SHP77 treated with DMSO at 0.1 percent for 48 hours (cell line): ENCODE results near the gene FAM181B.
"Not testable (repeated sequence)": the region's sequence is repeated elsewhere in the genome, so short reads cannot be mapped to it uniquely, and the experiment has no call there.

Experiments
- DNase-seq: peaks from one replicate; lab custom pipeline; 2025; lab: John Stamatoyannopoulos, UW

The FAM181B gene

GRCh38 chr11:82732348-82732733, 1.3 kb downstream of the FAM181B start:
- no peak for DNase-seq

- DNase-seq: no peak
These were observed 1.9 kb downstream of the FAM181B start for GRCh38 chr11:82731691-82732277.

- no peak for DNase-seq
These were observed 2.9 kb downstream of the FAM181B start for GRCh38 chr11:82730754-82731153.

- no peak for DNase-seq
These were observed 3.4 kb downstream of the FAM181B start for GRCh38 chr11:82730286-82730685.

GRCh38 chr11:82724026-82724425, 9.6 kb downstream of the FAM181B start:
- DNase-seq: no peak

- no peak for DNase-seq
These were observed 11.4 kb downstream of the FAM181B start for GRCh38 chr11:82722231-82722630.

DNA sequence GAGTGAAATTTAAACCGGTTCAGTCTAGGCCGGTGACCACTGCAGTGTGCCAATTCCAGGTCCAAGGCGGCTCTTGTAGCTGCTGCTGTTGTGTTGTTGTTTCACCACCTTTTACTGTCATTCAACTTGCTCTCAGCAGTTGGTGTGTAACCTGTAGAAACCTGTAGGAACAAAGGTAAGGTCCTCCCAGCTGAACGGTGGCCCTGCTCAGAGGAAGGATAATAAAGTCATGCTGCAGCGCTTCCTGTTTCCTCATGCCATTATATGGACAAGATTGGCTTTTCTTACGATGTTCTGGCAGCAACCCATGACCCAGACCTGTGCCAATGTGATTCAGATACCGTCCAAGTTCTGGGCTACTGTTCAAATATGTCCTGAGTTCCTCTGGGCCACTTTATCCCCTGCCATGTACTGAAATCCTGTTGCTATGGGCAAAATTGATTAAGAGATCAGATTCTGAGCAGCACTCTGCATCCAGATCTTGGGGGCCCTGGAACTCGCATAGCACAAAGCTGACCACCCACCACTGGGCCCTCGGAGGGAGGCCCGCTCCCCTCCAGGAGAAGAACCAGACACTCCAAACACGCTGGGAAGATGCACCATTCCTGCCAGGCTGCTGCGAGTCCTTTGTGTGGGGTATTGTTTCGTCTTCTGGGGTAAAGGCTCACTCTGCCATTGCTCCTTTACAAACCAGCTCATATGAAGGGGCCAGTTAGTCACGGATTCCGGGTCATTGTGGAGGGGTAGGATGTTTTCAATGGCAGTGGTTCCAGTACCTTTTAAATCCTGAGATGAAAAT, 13.2 kb downstream of the FAM181B start:
- DNase-seq: no peak

DNA sequence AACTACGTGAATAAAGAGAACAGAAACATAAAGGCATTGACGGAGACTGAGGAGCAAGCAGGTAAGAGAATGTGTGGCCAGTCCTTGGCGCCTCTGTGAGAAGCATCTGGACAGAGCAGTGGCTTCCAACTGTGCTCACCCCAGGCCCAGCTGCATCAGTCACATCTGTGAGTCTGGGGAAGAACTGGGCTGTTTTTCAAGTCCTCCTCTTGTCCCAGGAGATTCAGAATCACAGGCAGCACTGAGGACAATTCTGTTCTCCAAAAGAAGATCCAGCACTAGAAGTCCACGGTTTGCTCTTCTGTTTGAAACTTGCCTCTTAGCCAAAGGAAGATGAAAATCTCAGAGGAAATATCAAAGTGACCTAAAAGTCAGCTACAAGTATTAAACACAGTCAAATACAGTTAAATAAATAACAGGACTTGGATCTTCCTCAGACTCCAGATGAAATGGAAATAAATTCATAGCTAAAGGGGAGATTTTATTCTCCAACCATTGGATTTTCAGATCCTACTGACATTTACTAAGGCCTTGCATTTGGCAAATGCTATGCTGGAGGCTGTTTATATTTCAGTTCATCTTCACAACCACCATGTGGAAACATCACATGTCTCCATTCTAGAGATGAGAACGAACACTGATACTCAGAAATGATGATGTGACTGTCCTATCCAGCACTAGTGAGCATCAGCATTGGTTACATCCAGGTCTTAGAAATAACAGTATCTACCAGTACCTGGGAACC, 14.1 kb downstream of the FAM181B start:
- no peak for DNase-seq

GRCh38 chr11:82718821-82719220, 14.8 kb downstream of the FAM181B start:
- DNase-seq: no peak

DNA sequence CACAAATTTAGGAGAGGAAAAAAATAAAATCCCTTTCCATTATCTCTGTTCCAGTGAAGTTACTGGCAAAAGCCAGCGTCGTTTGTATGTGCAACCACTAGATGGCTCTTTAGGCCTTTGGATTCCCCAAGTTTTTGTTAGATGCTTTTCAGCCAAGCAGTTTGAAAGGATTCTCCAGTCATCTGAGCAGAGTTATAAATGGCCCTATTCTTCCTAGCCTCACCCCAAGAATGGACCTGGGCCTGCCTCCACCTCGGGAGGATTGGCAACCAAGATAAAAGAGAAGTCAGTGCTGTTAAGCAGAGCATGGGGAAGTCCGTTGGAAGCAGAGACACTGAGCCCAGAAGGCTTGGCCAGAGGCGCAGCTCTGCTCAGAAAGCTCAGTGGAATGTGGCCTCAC, 15.4 kb downstream of the FAM181B start:
- peak; percentile 14 for DNase-seq

DNA sequence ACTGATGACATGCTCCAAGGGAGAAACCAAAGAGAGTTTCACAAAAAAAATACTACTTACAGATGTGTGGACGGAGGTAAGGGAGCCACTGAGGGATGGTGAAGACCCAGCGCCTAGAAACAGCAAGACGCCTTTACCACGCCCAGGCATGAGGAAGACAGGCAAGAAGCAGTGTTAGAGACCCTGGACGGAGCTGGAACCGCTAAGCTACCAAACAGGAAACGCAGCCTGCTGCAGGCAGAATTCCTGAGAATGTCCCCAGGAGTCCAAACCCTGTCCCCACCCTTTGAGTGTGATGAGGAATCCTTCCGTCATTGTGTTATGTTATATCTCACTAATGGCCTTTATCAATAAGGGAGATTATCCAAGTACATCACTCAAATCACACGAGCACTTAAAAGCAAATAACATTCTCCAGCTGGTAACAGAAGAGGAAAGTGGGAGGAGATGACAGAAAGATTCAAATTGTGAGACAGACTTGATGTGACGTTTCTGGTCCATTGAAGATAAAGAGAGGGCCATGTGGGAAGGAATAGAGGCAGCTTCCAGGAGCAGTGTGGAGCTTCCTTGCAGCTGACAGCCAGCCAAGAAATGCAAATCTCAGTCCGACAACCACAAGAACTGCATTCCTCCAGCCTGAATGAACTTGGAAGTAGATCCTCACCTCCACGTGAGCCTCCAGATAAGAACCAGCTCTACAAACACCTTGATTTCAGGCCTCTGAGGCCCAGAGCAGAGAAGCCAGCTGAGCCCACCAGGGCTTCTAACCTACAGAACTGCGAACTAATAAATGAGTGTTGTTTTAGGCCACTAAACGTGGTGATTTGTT, 19.1 kb downstream of the FAM181B start:
- DNase-seq: no peak

DNA sequence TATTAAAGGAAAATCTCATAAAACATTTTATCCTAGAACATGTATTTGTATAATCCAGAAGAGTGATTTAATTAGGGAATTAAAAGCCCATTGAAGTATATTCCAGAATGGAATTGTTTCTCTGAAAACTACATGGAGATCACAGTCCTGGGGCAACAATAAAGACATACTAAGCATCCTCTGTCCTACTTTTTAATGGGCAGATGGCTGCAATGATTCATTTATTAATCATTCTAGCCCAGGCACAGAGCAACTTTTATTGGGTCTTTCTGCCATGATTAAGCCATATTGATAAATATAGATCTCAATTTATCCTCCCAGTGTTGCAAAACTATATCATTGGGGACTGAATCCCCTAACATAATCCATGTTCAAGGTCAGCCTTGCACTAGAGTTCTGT, 22.0 kb downstream of the FAM181B start:
- DNase-seq: no peak

DNA sequence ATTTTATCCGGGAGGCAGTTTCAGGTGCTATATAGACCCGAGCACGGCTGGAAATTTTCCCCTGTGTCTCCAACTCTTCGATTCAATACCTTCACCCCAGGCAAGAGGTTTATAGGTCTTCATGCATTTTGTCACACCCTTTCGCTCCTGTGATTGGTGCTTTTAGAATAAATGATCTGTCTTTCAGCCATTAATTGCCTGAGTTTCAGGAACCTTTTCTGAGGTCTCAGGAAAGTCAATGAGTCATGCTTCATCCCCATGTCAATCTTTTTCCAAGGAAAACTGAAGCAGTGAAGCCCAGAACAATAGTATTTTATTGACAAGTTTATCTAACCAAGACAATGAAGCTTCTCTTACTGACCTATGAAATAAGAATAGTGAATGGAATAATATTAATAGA, 29.9 kb downstream of the FAM181B start:
- no peak for DNase-seq

- DNase-seq: no peak
These were observed 30.4 kb downstream of the FAM181B start for GRCh38 chr11:82703226-82703625.

- DNase-seq: no peak
These were observed 31.7 kb downstream of the FAM181B start for GRCh38 chr11:82701847-82702520.

DNA sequence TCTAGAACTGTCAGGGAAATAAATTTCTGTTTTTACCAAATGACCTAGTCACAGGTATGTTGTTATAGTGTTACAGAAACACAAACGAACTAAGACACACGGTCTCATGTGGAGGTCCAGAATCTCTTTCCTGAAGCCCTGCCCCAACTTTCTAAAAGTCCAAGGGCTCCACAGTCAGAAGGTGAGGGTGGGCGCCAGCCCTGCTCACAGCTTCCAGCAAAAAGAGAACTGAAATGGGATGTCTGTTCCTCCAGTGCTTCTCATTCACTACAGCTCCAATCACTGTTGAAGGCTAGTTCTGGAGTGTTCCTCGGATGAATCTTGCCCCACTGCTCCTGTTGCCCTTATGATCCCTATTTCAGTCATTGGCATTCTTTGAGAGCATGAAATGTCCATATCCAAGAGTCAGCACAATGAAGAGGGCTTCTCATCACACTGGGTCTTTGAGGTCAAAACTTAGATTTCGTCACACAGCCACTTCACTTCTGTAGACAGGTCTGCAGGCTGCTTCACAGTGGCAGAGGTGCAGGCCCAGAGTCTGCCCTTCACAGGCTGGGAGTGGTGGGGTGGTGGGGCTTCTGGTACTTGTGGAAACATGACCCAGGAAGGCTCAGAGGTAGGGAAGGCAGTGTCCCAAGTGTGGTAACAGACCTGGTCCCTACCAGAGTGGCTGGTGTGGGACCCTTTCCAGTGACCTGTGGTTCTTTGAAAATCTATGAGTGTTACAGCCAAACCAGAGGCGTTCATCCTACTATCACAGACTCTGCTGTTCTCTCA, 34.9 kb downstream of the FAM181B start:
- DNase-seq: no peak

GRCh38 chr11:82692981-82693380, 40.7 kb downstream of the FAM181B start:
- no peak for DNase-seq

- DNase-seq: not testable (repeated sequence)
These were observed 44.3 kb downstream of the FAM181B start for GRCh38 chr11:82689347-82689746.

DNA sequence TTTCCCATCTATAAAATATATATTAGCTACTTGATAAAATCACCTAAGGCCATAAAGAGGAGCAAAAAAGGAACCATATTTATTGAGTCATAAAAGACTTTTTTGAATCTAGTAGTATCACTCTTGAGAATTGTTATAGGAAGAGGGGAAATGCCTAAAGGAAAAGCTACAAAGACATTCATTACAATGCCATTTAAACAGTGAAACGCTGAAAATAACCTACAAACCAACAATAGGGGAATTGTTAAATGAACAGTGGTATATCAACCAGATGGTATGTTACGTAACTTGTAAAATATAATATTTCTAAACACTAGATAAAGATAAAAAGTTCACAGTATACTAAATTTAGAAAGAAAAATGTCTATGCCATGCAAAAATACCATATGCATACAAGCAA, 47.5 kb downstream of the FAM181B start:
- no peak for DNase-seq

DNA sequence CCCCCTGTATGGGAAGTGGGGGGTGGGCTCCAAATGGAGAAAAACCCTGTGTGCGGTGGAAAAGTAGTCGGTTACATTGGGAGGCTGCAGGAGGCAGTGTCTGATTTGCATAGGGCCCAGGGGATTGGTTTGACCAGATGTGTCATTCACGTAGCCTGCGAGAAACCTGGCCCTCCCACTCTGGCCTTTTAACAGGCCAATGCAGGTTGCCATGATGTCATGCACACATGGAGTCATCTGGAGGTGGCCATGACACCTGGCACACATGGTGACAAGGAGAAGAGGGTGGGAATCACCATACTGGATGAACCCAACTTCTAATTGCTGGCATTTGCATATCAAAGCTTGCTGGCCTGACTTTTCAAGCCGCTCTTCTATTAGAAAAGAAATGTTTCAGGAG, 50.6 kb downstream of the FAM181B start:
- no peak for DNase-seq
